Uterus (tissue), 2 donors: ENCODE data around the gene MTARC2.

Experiments used
- CTCF ChIP-seq, 4 experiments: fragments of 200-600 bp in 2 of 4; fragments of 450-650 bp in 2 of 4; sonication (generic) in 2 of 4; IDR thresholded peaks; one replicate each; pipeline ENCODE4 v1.5.1; 2016 to 2019; ENCODE audit warnings: antibody characterized with exemption in 4 of 4, mild to moderate bottlenecking in 2 of 4, moderate library complexity in 1 of 4
- POLR2A ChIP-seq, 2 donors: fragments of 450-650 bp; IDR thresholded peaks; one replicate each; pipeline ENCODE4 v1.6.1; 2016; ENCODE audit warnings: antibody characterized with exemption in 2 of 2, mild to moderate bottlenecking in 1 of 2, moderate library complexity in 1 of 2

- TF ChIP-seq POLR2A (IDR thresholded peaks at IDR 0.05) (no peak), CTCF (IDR thresholded peaks at IDR 0.05) (no peak)
Measured at GRCh38 chr1:220748936-220749335, 814 bp downstream of the MTARC2 start.
